ENCODE measurements around the gene RAPGEF3.

Gene RAPGEF3

GRCh38 chr12:47758834-47759690 lies at the start of gene RAPGEF3:
Gene RAPGEF3 (minus strand): TSS chr12:47758880. CDS start chr12:47758556, 324 bp downstream.
- Mint-ChIP-seq H3K9me3 (no peaks in the 10 kb centered on the region), H3K36me3 (ENCODE audit: low read depth) (no peaks in the 10 kb centered on the region), H3K27me3 (no peaks in the 10 kb centered on the region)

GRCh38 chr12:47808050-47808449 lies 49.4 kb upstream of the RAPGEF3 start:
- H3K27me3 Mint-ChIP-seq: no peaks in the 10 kb centered on the region
- peak overlapping the region; percentile 96 for H3K27ac Mint-ChIP-seq
- H3K4me3 Mint-ChIP-seq: peak overlapping the region; percentile 77
- H3K36me3 Mint-ChIP-seq (ENCODE audit: low read depth): peaks cover 54% of the 10 kb centered on the region
- no peaks in the 10 kb centered on the region for H3K9me3 Mint-ChIP-seq
- peaks cover 98% of the 10 kb centered on the region for H3K4me1 Mint-ChIP-seq (ENCODE audit: low read depth)

More at GRCh38 chr12:47758834-47759690, at the start of gene RAPGEF3:
- H3K4me3 Mint-ChIP-seq: peak within 1 kb of the TSS; percentile 69
- H3K4me1 Mint-ChIP-seq (ENCODE audit: low read depth): peaks cover 31% of the 10 kb centered on the region
- H3K27ac Mint-ChIP-seq: no peak within 1 kb of the TSS

GRCh38 chr12:47807338-47807737 lies 48.7 kb upstream of the RAPGEF3 start:
- Mint-ChIP-seq H3K4me1 (ENCODE audit: low read depth) (peaks cover 100% of the 10 kb centered on the region), H3K4me3 (peak overlapping the region; percentile 77), H3K27ac (peak overlapping the region; percentile 96), H3K9me3 (no peaks in the 10 kb centered on the region), H3K27me3 (no peaks in the 10 kb centered on the region), H3K36me3 (ENCODE audit: low read depth) (peaks cover 52% of the 10 kb centered on the region)

- Mint-ChIP-seq H3K4me1 (ENCODE audit: low read depth) (peaks cover 96% of the 10 kb centered on the region), H3K36me3 (ENCODE audit: low read depth) (peaks cover 50% of the 10 kb centered on the region), H3K27me3 (no peaks in the 10 kb centered on the region), H3K9me3 (no peaks in the 10 kb centered on the region), H3K4me3 (peak overlapping the region; percentile 54), H3K27ac (peak overlapping the region; percentile 96)
Measured at GRCh38 chr12:47805417-47805816, 46.7 kb upstream of the RAPGEF3 start.

- H3K27me3 Mint-ChIP-seq: no peaks in the 10 kb centered on the region
- no peak overlapping the region for H3K4me3 Mint-ChIP-seq
- H3K9me3 Mint-ChIP-seq: no peaks in the 10 kb centered on the region
- peaks cover 56% of the 10 kb centered on the region for H3K36me3 Mint-ChIP-seq (ENCODE audit: low read depth)
- H3K4me1 Mint-ChIP-seq (ENCODE audit: low read depth): peaks cover 96% of the 10 kb centered on the region
- peak overlapping the region; percentile 96 for H3K27ac Mint-ChIP-seq
Measured at GRCh38 chr12:47804171-47804570, 45.5 kb upstream of the RAPGEF3 start.

- Mint-ChIP-seq H3K36me3 (ENCODE audit: low read depth) (peaks cover 59% of the 10 kb centered on the region), H3K27me3 (no peaks in the 10 kb centered on the region)
Measured at GRCh38 chr12:47803191-47803875, 44.7 kb upstream of the RAPGEF3 start.

GRCh38 chr12:47802312-47802711 lies 43.6 kb upstream of the RAPGEF3 start:
- Mint-ChIP-seq H3K4me3 (no peak overlapping the region), H3K27me3 (no peaks in the 10 kb centered on the region), H3K9me3 (no peaks in the 10 kb centered on the region), H3K4me1 (ENCODE audit: low read depth) (peaks cover 85% of the 10 kb centered on the region), H3K27ac (peak overlapping the region; percentile 96), H3K36me3 (ENCODE audit: low read depth) (peaks cover 64% of the 10 kb centered on the region)

More at GRCh38 chr12:47803191-47803875, 44.7 kb upstream of the RAPGEF3 start:
- H3K27ac Mint-ChIP-seq: peak overlapping the region; percentile 96
- H3K9me3 Mint-ChIP-seq: no peaks in the 10 kb centered on the region
- peak overlapping the region; percentile 12 for H3K4me3 Mint-ChIP-seq
- H3K4me1 Mint-ChIP-seq (ENCODE audit: low read depth): peaks cover 95% of the 10 kb centered on the region

- no peak overlapping the region for H3K4me3 Mint-ChIP-seq
Measured at GRCh38 chr12:47801904-47802246, 43.2 kb upstream of the RAPGEF3 start.

GRCh38 chr12:47801170-47801903 lies 42.7 kb upstream of the RAPGEF3 start:
- Mint-ChIP-seq H3K36me3 (ENCODE audit: low read depth) (peaks cover 58% of the 10 kb centered on the region), H3K4me1 (ENCODE audit: low read depth) (peaks cover 75% of the 10 kb centered on the region), H3K27ac (peak overlapping the region; percentile 96), H3K4me3 (no peak overlapping the region), H3K27me3 (no peaks in the 10 kb centered on the region), H3K9me3 (no peaks in the 10 kb centered on the region)

More at GRCh38 chr12:47801904-47802246, 43.2 kb upstream of the RAPGEF3 start:
- Mint-ChIP-seq H3K4me1 (ENCODE audit: low read depth) (peaks cover 81% of the 10 kb centered on the region), H3K27ac (peak overlapping the region; percentile 96), H3K27me3 (no peaks in the 10 kb centered on the region), H3K36me3 (ENCODE audit: low read depth) (peaks cover 63% of the 10 kb centered on the region), H3K9me3 (no peaks in the 10 kb centered on the region)

GRCh38 chr12:47800582-47800981 lies 41.9 kb upstream of the RAPGEF3 start:
- Mint-ChIP-seq H3K27ac (no peak overlapping the region), H3K36me3 (ENCODE audit: low read depth) (peaks cover 53% of the 10 kb centered on the region)

GRCh38 chr12:47799357-47799955 lies 40.8 kb upstream of the RAPGEF3 start:
- H3K36me3 Mint-ChIP-seq (ENCODE audit: low read depth): peaks cover 49% of the 10 kb centered on the region
- peaks cover 56% of the 10 kb centered on the region for H3K4me1 Mint-ChIP-seq (ENCODE audit: low read depth)
- no peaks in the 10 kb centered on the region for H3K9me3 Mint-ChIP-seq
- H3K4me3 Mint-ChIP-seq: no peak overlapping the region
- H3K27me3 Mint-ChIP-seq: no peaks in the 10 kb centered on the region
- H3K27ac Mint-ChIP-seq: peak overlapping the region; percentile 72

More at GRCh38 chr12:47800582-47800981, 41.9 kb upstream of the RAPGEF3 start:
- no peaks in the 10 kb centered on the region for H3K27me3 Mint-ChIP-seq
- peaks cover 68% of the 10 kb centered on the region for H3K4me1 Mint-ChIP-seq (ENCODE audit: low read depth)
- H3K4me3 Mint-ChIP-seq: no peak overlapping the region
- no peaks in the 10 kb centered on the region for H3K9me3 Mint-ChIP-seq

- H3K9me3 Mint-ChIP-seq: no peaks in the 10 kb centered on the region
- no peaks in the 10 kb centered on the region for H3K27me3 Mint-ChIP-seq
- H3K4me3 Mint-ChIP-seq: no peak overlapping the region
- H3K27ac Mint-ChIP-seq: peak overlapping the region; percentile 76
- H3K4me1 Mint-ChIP-seq (ENCODE audit: low read depth): peaks cover 47% of the 10 kb centered on the region
- H3K36me3 Mint-ChIP-seq (ENCODE audit: low read depth): peaks cover 50% of the 10 kb centered on the region
Measured at GRCh38 chr12:47798382-47798948, 39.8 kb upstream of the RAPGEF3 start.

- Mint-ChIP-seq H3K36me3 (ENCODE audit: low read depth) (peaks cover 53% of the 10 kb centered on the region), H3K27ac (peak overlapping the region; percentile 58), H3K4me1 (ENCODE audit: low read depth) (peaks cover 36% of the 10 kb centered on the region), H3K4me3 (no peak overlapping the region), H3K27me3 (no peaks in the 10 kb centered on the region), H3K9me3 (no peaks in the 10 kb centered on the region)
Measured at GRCh38 chr12:47797441-47797840, 38.8 kb upstream of the RAPGEF3 start.

GRCh38 chr12:47795814-47796411 lies 37.2 kb upstream of the RAPGEF3 start:
- peaks cover 55% of the 10 kb centered on the region for H3K36me3 Mint-ChIP-seq (ENCODE audit: low read depth)
- H3K27ac Mint-ChIP-seq: no peak overlapping the region
- H3K4me3 Mint-ChIP-seq: no peak overlapping the region
- H3K9me3 Mint-ChIP-seq: no peaks in the 10 kb centered on the region
- peaks cover 24% of the 10 kb centered on the region for H3K4me1 Mint-ChIP-seq (ENCODE audit: low read depth)
- H3K27me3 Mint-ChIP-seq: no peaks in the 10 kb centered on the region
